Right renal cortex interstitium (tissue), 3 donors: ENCODE data around the gene BHLHE40. TPM values are rescaled to one million over a fixed set of nuclear protein-coding genes. Genes with fewer than 3 reads are reported as not detected.

ENCODE experiments used
- DNase-seq, 3 donors: peaks; one replicate each; pipeline ENCODE4 v3.0.0-alpha.2; 2013; ENCODE audit warnings: low read depth in 3 of 3, low spot score in 2 of 3
- polyA plus RNA-seq, 3 donors: library from polyadenylated mRNA; unstranded; fragments of 120-200 nt; gene quantifications; one replicate each; pipeline ENCODE4 v1.2.1, GENCODE V29; 2013; ENCODE audit not compliant: insufficient read length in 3 of 3

The BHLHE40 gene
- polyA plus RNA-seq, 3 donors: 22.8 to 26.4 (median 26.0) TPM

DNA sequence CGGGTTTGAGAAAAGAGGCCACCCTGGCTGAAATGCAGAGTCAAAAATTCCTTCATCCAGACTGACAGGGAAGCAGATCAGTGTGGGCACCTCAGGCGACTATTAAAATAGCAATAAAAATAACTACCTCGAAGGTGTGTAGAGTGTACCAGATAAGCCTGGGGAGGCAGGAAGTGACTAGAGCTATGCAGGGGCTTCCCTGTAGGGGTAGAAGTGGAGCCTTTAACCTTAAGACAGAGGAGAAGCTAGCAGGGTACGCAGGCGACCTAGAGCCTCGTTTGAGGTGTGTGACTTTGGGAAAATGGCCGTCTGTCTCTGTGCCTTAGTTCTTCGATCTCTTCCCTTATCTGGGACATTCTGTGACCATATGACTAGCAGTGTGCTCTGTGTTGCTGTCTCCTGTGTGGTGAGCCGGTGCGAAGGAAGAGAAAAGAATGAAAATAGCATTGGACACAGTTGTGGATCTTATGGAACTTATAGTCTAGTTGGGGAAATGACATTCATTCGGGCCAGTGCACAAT, 17.6 kb downstream of the BHLHE40 start:
- DNase-seq: no peak

DNA sequence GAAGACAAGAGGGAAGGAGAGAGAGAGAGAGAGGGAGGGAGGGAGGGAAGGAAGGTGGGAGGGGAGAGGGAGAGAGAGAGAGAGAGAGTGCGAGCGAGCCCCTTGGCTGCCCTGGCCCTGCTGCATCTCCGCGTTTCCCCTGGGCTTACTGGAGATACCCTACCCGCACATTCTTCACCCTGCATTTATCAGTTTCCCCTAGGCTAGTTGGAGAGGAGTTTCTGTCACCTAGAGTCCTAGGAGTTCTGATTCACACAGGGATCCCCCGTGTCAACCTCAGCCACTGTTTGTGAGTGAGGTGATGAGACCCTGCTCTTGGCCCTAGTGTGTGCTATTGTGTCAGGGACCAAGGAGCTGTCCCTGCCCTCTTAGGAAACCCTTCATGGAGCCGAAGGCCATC, 18.7 kb downstream of the BHLHE40 start:
- DNase-seq: no peak

DNA sequence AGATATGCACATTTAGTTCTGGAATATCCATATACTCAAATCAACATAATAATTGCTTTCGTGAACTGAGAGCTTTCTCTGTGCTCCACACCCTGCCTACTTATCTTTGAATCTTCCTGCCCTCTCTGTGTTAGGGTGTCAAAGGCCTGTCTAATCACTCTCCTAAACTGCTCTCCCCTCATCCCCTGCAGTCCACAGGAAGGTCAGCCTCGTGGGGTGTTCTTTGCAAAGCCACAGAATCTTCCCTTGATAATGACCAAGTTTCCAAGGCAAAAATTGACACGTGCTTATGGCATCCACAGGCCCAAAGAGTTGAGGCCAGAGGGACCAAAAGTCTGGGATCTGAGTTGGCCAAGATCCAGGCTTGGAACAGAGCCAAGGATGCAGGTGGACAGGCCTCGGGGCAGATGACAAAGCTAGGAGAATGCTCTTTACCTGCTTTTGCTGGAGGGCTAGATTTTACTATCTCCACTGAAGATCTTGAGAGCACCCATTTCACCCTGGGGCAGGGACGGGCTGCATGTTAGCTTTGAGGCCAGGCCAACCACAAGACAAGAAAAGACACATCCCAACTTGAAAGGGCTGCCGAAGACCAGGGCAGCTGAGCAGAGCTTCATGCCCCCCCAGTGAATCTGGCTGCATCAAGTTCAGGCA, 20.4 kb downstream of the BHLHE40 start:
- DNase-seq: no peak

DNA sequence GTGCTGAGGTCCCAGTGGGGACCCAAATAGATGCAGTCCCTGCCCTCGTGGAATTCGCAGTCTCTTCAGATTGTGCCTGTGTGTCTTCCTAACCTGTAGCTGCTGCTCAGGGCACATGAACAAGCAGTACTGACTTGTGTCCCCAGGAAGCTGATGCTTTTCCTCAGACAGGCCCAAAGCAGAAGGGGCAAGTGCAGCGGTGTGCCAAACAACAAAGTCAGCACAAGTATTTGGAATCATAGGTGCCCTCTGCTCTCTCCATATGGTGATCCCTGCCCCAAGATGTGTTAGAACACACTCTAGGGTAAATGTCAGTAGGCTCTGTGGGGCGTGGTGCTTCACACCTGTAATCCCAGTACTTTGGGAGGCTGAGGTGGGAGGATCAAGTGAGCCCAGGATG, 21.9 kb downstream of the BHLHE40 start:
- no peak for DNase-seq

DNA sequence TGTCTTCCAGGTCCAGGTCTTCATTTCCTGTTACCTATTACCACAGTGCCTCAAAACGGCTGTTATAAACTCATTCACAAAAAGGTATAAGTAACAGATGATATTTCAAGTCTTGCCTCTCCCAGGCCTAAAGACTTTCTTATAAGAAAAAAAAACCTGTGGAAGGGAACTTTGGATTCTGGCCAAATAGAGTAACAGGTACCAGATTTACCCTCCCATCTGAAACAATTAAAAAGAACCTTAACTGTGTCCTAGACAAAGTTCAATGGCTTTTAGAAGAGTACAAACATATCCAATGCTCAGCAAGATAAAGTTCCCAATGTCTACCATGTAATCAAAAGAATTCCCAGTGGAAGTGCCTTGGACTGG, 22.6 kb downstream of the BHLHE40 start:
- DNase-seq: no peak

DNA sequence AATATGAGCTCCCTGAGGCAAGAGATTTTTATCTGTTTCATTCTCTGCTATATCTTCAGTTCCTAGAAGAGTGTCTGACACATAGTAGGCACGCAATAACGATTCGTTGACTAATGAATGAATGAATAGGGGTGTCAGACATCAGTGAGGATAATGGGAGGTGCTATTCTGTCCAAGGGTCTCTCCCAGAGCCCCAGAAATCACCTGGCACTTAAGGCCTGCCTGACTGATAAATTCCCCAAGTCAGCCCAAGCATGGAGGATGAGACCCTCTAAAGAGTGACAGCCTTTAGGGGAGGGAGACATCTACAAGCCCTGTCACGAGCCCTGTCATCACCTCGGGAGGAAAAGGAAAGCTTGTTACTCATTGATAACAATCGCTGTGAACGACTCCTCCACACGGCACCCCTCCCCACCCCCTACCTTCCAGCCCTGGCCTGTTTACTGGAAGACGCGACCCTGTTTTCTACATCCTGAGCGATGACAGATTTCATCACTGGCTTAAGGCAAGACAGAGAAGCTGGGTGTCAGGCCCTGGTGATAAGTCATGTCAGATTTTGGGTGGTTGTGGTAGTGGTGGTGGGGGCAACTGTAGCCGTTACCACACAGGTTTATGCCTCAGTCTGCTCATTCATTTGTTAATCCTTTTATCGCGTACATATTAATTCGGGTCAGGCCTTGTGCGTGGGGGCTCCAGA, 23.1 kb downstream of the BHLHE40 start:
- DNase-seq: no peak

DNA sequence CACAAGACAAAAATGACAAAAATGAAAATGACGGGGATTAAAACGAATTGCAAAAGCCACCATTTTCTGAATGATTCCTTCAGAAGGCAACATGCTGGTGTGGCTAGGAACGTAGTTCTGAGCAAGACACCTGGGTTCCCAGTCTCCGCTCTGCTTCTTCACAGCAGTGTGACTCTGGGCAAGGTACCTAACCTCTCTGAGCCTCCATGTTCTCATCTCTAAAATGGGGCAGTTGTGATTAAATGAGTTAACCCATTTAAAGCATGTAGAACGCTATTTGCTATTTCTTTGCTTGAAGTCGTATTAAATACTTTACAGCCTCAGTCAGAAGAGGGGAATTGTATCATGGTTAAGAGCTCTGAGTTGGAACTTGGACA, 23.6 kb downstream of the BHLHE40 start:
- DNase-seq: no peak

DNA sequence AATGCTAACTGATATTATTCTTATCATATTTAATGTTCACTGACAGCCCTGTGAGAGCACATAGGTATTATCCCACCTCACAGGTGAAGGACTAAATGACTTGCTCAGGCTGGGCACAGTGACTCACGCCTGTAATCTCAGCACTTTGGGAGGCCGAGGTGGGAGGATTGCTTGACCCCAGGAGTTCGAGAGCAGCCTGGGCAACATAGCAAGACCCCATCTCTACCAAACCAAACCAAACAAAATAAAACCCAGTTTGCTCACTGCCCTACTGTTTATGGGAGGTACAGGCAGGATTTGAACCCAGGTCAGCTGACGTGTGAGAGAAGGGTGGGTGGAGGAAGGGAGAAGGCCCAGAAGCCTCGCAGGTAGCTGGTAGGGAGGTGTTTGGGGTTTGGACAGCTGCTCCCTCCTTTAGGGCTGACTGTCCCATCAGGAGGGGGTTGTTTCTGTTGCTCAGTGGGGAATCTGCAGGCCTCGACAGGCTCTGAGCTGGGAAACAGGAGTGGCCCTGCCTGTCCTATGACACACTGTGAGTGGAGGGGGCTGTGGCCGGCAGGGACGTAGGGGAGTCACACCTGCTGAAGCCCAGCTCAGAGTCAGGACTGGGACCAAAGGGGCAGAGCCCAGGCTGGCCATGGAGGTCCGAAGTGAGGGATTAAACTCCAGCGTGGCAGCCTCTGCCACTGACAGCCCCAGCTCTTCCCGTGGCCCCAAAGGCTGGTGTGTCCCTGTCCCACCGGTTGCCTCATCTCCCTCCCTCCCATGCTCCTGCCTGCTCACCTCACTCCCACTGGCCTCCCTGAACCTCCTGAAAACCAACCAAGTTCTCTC, 25.3 kb downstream of the BHLHE40 start:
- no peak for DNase-seq

DNA sequence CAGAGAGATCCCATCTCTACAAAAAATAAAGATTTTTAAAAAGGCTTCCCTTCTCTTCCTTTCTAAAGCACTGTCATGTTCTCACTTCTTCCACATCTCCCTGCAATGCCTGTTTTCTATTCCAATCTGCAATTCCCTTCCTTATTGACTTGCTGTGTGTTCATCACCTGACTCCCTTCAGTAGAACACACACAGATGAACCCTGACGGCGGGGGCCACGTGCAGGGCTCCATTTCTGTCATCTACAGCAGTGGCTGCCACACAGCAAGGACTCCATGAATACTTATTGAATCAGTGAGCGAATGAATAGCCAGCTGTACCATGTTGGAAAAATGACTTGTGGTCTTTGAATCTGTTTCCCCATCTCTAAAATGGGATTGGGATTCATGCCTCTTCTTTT, 26.1 kb downstream of the BHLHE40 start:
- DNase-seq: no peak

DNA sequence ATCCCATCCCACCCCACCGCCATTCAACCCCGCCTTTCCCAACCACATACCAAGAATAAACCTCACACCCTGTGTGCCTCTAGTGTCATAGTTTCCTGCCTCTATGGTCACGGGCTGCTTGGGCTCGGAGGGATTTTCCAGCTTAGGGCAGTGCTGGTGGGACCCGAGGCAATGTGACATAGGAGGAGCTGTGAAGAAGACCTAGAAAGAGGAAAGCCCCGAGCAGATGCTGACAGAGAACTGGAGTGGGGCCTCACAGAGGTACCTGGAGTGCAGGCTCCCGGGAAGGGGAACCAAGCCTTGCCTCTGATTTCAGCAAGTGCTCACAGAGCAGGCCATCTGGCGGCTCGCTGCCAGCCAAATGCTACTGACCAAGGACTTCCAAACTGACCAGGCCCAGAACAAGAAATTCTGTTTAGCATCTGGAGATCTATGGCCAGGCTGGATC, 27.5 kb downstream of the BHLHE40 start:
- DNase-seq: no peak

DNA sequence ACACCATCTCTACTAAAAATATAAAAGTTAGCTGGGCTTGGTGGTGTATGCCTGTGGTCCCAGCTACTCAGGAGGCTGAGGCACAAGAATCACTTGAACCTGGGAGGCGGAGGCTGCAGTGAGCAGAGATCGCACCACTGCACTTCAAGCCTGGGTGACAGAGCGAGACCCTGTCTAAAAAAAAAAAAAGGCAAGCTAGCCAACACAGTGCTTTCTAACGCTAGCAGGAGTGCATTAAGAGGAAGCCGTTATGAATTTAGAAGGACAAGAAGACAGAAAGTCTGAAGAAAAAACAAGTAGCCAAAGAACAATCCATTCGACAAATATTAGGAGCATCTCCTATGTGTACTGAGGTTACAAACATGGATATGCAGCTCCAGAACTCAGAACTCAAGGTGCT, 28.6 kb downstream of the BHLHE40 start:
- DNase-seq: no peak

DNA sequence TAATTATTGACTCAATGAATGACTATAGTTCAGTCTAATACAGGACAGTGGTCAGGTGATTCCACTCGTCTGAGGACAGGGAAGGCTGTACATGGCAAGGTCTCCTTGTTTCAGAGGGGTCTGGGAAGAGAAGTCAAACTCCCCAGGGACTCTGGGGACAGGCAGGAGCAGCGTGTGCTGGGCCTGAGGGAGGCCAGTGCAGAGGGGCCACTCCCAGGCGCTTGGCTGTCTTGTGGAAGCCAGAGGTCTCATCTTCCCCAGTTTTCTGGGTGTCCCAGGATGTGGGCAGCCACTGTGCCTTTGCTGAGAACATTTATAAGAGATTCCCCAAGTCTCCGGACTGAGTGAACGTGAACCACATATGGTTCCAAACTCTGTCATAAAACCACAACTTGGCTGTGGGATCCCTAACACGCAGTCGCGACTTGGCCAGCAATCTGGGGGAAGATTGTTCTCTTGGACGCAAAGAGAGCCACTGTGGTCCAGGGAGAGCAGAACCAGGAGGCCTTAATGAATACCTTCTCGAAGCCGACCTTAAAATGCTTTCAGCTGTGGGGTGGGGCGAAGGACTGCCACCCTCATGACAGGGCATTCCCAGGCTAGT, 30.4 kb downstream of the BHLHE40 start:
- DNase-seq: no peak

DNA sequence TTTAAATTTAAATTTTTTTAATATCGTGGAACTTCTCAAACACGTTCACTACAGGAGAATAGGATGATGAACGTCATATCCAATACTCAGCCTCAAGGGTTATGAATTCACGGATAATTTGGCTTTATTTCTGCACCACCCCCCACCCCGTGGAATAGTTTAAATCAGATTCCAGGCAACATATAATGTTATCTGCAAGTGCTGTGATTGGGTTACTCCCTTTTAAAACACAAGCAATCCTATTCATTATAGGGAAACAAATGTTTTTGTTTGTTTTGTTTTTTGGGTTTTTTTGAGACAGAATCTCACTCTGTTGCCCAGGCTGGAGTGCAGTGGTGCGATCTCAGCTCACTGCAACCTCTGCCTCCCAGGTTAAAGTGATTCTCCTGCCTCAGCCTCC, 30.9 kb downstream of the BHLHE40 start:
- DNase-seq: no peak

DNA sequence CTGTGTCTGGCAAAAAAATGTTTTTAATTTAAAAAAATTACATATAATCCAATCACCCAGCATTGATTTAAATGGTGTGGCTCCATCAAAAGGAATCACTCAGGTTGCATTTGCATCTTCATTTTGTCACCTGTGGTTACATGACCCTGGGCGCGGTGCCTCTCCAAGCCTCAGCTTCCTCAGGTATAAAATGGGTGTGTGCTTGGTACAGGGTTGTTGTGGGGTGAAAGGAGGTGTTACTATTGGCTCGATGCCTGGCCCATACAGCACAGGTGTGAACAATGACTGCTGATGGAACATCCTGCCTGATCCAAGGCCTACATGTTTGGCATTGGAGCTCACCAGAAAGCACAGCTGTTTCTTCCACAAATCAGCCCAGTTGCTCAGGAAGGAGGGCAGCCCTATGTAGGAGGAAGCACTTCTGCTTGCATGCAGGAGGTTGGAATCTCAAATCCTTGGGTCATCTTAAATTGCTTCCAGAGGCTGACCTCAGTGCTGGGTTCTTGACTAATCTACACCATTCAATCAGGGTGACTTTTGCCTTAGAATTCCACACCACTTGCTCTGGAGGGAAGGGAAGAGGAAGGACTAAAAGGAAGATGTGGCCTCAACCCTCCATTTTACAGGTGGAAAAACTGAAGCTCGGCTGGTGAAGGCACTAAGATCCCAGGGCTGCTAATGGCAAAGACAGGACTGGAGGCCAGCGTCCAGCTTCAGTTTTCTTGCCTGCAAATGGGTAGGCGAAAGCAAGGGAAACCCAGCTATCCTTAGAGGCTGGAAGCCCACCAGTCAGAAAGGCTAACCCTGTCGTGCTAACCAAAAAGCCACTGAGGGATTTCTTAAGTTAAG, 31.7 kb downstream of the BHLHE40 start:
- no peak for DNase-seq

DNA sequence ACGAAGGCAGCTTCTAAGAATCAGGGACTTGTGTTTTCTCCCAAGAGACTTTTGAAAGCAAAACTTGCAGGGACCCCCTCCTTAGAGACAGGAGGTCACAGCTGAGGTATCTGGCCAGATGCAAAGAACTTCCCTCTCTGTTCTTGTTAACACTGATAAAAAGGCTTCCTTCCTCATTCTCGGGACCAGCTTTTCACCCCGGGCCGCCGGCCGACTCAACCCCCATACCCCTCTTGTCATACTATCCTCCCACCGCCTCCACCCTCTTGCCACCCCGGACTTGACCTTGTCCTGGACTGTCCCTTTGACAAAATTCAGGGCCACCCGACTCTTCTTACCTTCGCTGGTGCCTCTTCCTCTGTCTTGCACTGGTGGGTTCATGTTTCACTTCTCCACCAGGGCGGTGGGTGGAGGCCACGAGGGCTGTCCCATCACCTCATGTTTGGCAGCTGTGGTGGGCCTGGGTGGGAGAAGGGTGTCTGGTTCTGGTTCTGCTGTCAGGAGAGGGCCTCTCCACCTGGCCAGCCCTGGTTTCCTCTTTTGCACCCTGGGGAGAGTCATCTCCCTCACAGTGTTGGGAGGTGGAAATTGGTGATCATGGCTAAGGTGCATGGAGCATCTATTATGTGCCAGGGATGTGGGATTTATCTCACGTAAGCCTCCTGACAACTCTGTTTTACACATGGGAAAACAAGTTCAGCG, 32.5 kb downstream of the BHLHE40 start:
- DNase-seq: no peak

DNA sequence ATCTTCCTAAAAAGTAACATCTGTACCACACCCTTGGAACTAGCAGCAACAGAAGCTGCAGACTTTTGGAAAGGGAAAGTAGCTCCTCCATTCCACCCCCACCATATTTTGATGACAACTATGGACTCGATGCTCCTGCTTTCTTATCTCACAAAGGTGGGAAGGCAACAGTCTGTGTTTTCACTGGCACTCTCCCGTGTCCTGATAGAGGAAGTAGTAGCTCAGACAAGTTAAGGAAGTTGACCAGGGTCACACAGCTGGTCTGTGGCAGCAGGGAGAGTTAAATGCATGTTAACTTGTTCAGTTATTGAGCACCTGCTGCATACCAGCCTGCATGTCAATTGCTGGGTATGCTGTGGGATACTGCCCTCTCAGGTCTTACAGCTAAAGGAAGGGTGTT, 33.1 kb downstream of the BHLHE40 start:
- no peak for DNase-seq

DNA sequence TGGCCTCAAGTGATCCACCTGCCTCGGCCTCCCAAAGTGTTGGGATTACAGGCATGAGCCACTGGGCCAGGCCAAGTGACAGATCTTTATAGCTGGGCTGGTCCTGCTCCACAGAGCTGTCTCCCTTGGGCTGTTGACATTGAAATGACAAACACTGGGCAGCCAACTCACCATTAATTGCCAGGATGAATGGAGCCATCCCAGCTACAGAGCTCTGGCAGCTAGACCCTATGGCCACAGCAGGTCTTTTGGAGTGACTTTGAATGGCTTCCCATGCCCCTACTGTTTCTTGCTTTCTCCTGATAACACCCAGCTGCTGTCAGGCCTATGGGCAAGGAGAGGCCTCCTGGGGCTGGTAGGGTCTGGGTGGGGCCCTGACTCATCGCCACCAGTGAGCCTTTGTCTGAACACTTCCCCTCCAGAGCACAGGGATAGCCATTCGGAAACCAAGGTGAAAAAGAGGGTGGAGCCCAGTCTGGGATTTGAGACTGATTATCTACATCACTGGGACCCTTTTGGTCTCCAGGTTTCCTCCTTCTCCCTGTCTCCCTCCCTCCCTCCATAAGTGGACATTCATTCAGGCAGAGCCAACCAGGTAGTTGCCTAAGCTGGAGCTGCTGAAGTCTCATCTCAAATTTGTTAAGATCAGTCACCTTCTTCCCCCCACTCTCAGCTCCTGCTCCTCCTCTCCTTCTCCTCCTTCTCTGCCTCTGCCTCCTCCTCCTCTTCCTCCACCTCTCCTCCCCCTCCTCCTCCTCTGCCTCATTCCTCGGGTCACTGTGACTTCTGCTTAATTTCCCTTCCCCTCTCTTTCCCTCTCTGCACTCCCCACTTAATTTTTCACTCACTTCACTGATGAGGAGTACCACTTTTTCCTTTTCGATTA, 34.0 kb downstream of the BHLHE40 start:
- no peak for DNase-seq

DNA sequence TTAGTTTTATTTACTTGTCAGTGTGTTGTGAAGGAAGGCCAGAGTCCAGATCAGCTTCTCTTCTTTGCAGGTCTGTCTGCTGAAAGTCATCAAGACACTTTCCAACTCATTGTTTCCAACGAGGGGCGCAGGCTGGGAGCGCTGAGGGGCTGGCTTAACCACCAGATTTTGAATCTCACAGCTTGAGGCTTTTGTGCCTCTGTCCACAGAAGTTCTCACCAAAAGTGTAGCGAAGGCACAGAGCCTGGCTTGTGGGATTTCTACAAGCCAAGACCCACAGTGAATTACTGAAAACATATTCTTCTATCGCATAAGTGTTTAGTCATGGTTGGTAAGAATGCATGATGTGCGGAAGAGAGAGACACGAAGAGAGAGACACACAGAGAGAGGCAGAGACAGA, 35.2 kb downstream of the BHLHE40 start:
- no peak for DNase-seq

DNA sequence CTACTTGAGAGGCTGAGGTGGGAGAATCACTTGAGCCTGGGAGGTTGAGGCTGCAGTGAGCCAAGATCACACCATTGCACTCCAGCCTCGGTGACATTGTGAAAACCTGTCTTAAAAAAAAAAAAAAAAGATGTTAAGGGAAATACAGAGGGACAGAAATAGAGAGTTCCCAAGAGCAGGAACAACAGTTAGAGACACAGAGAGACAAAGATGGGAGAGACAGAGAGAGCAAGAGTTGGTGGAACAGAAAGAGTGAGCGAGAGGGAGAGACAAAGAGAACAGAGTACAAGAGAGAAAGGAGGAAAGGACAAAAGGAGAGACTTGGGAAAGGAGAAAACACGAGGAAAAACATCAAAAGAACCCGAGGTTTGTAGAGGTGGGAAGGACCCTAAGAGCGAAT, 35.8 kb downstream of the BHLHE40 start:
- no peak for DNase-seq
